Heart left ventricle (tissue), 16 donors: ENCODE data around the gene ANKMY2. TPM values are rescaled to one million over a fixed set of nuclear protein-coding genes. Genes with fewer than 3 reads are reported as not detected.

Experiments
- ATAC-seq, 4 donors: fragments of 200-7000 bp; cut with Tn5 transposase; one replicate each; pipeline ENCODE4 v1.9.1; 2020 to 2022; ENCODE audit warnings: moderate library complexity in 4 of 4, mild to moderate bottlenecking in 3 of 4, moderate number of reproducible peaks in 1 of 4
- DNase-seq, 5 donors: peaks; one replicate each; pipeline ENCODE4 v3.0.0-alpha.2; 2020
- H3K27ac ChIP-seq, 12 donors: fragments of 200-600 bp; sonication (generic) in 4 of 12; one replicate each; pipeline versions ENCODE4 v1.5.0 to v1.8.0; 2016 to 2022; ENCODE audit warnings: mild to moderate bottlenecking in 2 of 12
- H3K27me3 ChIP-seq, 9 donors: fragments of 200-600 bp; sonication (generic) in 2 of 9; one replicate each; pipeline versions ENCODE4 v1.5.1 to v1.8.0; 2016 to 2022; ENCODE audit warnings: mild to moderate bottlenecking in 3 of 9
- H3K36me3 ChIP-seq, 9 donors: fragments of 200-600 bp; sonication (generic) in 2 of 9; one replicate each; pipeline versions ENCODE4 v1.5.0 to v1.8.0; 2018 to 2022; ENCODE audit warnings: mild to moderate bottlenecking in 2 of 9
- H3K4me1 ChIP-seq, 12 donors: fragments of 200-600 bp; sonication (generic) in 4 of 12; one replicate each; pipeline versions ENCODE4 v1.5.0 to v1.8.0; 2016 to 2022; ENCODE audit warnings: mild to moderate bottlenecking in 3 of 12
- H3K4me3 ChIP-seq, 12 donors: fragments of 200-600 bp; sonication (generic) in 4 of 12; one replicate each; pipeline versions ENCODE4 v1.5.0 to v1.8.0; 2017 to 2022; ENCODE audit warnings: mild to moderate bottlenecking in 9 of 12, moderate library complexity in 4 of 12
- H3K9me3 ChIP-seq, 12 donors: fragments of 200-600 bp; sonication (generic) in 4 of 12; one replicate each; pipeline versions ENCODE4 v1.5.0 to v1.8.0; 2016 to 2022; ENCODE audit warnings: mild to moderate bottlenecking in 1 of 12
- CTCF ChIP-seq, 12 donors: fragments of 200-600 bp; sonication (generic) in 4 of 12; IDR thresholded peaks; one replicate each; pipeline versions ENCODE4 v1.5.0 to v1.8.0; 2018 to 2022; ENCODE audit warnings: antibody characterized with exemption in 12 of 12, mild to moderate bottlenecking in 5 of 12
- POLR2A ChIP-seq, 2 donors: fragments of 450-650 bp; IDR thresholded peaks; one replicate each; pipeline ENCODE4 v1.6.1; 2017; ENCODE audit warnings: antibody characterized with exemption in 2 of 2, mild to moderate bottlenecking in 2 of 2, moderate library complexity in 2 of 2
- WGBS, 4 donors: extraction: QIAGEN DNeasy Blood & Tissue Kit in 2 of 4; methylation state at CpG; one replicate each; pipeline versions ENCODE4 v1.1.5 to v1.1.7; 2013 to 2018; 5-methylcytosine and 5-hydroxymethylcytosine counted together
- intact Hi-C, 10 donors: fragments of 100-400 bp; cut with DNase I; formaldehyde crosslinking; loops; one replicate each; pipeline versions ENCODE4 v1.11.1 to v1.14.2; 2022
- polyA plus RNA-seq, 2 donors: library from polyadenylated mRNA; stranded (reverse); fragments of 200-250 nt; gene quantifications; one replicate each; pipeline ENCODE4 v1.2.3, GENCODE V29; 2013
- total RNA-seq, 9 donors: library from RNA; depleted of rRNA in 2 of 9; stranded (reverse); fragments of >200 nt in 2 of 9; fragmentation: NEBNext Ultra II Directional in 3 of 9; extraction: Animal tissue kit (Norgen Biotek cat#: 25700) in 3 of 9; gene quantifications; one replicate each; pipeline versions ENCODE4 v1.1.0 to v1.2.4, GENCODE V29; 2016 to 2023
- donor health status: ischemic (EF 13 %, LVEDD 7.1; RV severe dilation, severe dysfunction).
- donor health status: healthy with polysubstance abuse.
- donor health status: DM: no; HTN: yes; CAD: no.
- donor health status: DM: no; HTN: no; CAD: no.
- donor health status: ischemic (EF 25% LVEDD 6.9; RV normal size, moderate dysfunction).
- donor health status: ischemic (EF 25% LVEDD 5.7; RV mildly dilated, moderate dysfunction).
- donor health status: healthy.
- donor health status: DM: yes; HTN: yes; CAD: no.
- donor health status: ischemic (EF 35%, LVEDD 5.7; RV mildly dilated, moderate dysfunction).
- donor health status: nonischemic (EF 11% LVEDD 7.7; RV severe dilation, severe dysfunction).
- donor health status: DM: yes; HTN: yes; CAD: no.
- donor health status: PGD.
- donor health status: ischemic (EF 29% LVEDD 5.4; RV normal size, mild dysfunction).
- donor health status: nonischemic (EF 23%, LVEDD 6.1; RV moderate dilation, normal function).

Gene ANKMY2
- total and polyA plus RNA-seq, 11 donors, result 10.3 to 44.3 (median 28.0) TPM

DNA sequence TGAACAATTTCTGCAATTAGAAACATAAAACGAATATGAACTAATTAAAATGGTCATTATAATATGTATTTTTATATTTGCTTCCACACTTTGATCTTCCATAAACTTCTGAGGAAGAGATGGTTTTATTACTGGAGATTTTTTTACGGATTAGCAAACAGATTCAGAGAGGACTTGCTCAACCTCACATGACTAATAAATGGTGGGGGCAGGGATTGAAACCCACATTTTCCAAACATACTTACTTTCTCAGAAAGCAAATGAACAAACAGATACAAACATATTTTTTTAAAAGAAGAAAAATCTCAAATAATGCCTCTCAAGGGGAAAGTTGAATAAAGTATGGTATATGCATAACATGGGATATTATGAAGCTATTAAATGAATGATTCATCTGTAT lies 18.3 kb downstream of the ANKMY2 start:
- TF ChIP-seq POLR2A (IDR thresholded peaks at IDR 0.05) (no peak), CTCF (IDR thresholded peaks at IDR 0.05) (no peak)
- intact Hi-C loops, result no loop called here
- ATAC-seq, result no peak

GRCh38 chr7:16626388-16626787 lies 19.2 kb downstream of the ANKMY2 start:
- Histone ChIP-seq H3K27me3 (no peaks in the 10 kb centered on the region), H3K27ac (no peak overlapping the region), H3K36me3 (peaks cover 0 to 75% (median 42%) of the 10 kb centered on the region in 9 donors), H3K4me3 (no peak overlapping the region), H3K9me3 (no peaks in the 10 kb centered on the region), H3K4me1 (no peaks in the 10 kb centered on the region)
- intact Hi-C loops, result no loop called here
- 70 to 98% (median 94%) methylated on average over 2 of the region's 2 CpGs for WGBS, 4 donors
- DNase-seq (no peak), ATAC-seq (no peak)
- no peak for TF ChIP-seq POLR2A (IDR thresholded peaks at IDR 0.05)
- TF ChIP-seq CTCF (IDR thresholded peaks at IDR 0.05), result no peak

More for the DNA sequence above, 18.3 kb downstream of the ANKMY2 start:
- no peaks in the 10 kb centered on the region for H3K4me1 ChIP-seq
- no peak for DNase-seq
- H3K4me3 ChIP-seq, result no peak overlapping the region
- H3K27me3 ChIP-seq, result no peaks in the 10 kb centered on the region
- H3K27ac ChIP-seq, result no peak overlapping the region
- peaks cover 0 to 67% (median 35%) of the 10 kb centered on the region in 9 donors for H3K36me3 ChIP-seq
- 78 to 92% (median 88%) methylated on average over 2 of the region's 2 CpGs for WGBS, 4 donors
- no peaks in the 10 kb centered on the region for H3K9me3 ChIP-seq

DNA sequence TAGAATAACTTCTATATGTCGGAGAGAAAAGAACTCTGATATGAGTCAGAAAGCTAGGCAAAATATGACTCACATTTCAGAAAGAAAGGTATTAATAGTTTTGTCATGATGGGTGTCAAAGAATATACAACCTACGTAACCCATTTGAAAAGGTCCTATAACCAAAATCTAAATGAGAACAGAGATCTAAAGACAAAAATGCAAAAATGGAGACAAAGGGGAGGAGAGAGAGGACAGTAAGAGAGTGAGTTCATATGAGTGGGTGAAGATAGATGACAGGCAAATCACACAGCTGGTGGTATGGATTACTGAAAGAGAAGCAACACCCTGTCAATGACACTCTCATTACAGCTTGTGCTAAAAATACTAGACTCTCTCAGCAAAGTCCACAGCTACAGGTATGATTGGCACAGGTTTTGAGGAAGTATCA lies 25.6 kb downstream of the ANKMY2 start:
- TF ChIP-seq POLR2A (IDR thresholded peaks at IDR 0.05) (no peak), CTCF (IDR thresholded peaks at IDR 0.05) (no peak)
- Histone ChIP-seq H3K27me3 (no peaks in the 10 kb centered on the region), H3K9me3 (no peaks in the 10 kb centered on the region), H3K4me1 (peaks cover 0 to 4% (median 0%) of the 10 kb centered on the region in 12 donors), H3K36me3 (peaks cover 0 to 99% (median 55%) of the 10 kb centered on the region in 9 donors), H3K4me3 (no peak overlapping the region), H3K27ac (no peak overlapping the region)
- WGBS, 4 donors, result 85 to 95% (median 90%) methylated on average over 2 of the region's 2 CpGs
- DNase-seq (no peak), ATAC-seq (peak in 3 of 4 donors; percentile 54 to 76 (median 70))
- intact Hi-C loops, result loop anchor here in 1 of 10 donors (10.0 kb wide), 1 partner anchor 295 kb away; no protein-coding TSS in a partner anchor

DNA sequence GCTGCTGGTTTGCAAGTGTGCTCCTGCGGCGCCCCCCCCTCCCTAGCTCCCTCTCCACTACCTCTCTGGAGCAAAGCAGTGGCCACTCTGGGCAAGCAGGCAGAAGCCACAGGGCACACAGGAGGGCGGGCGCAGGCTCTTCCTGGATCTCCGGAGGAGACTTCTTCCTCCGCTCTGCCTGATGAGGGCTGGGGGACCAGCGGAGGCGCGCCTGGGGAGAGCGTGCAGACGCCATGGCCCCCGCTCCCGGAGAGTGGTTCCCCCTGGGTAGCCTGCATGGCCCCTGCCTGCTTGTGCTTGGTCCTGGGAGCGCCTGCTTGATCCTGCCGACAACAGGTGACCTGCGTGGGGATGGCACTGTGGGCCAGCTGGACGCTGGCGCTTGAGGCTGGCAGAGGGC lies 29.0 kb downstream of the ANKMY2 start:
- H3K9me3 ChIP-seq, result no peaks in the 10 kb centered on the region
- intact Hi-C loops, result loop anchor here in 1 of 10 donors (10.0 kb wide), 1 partner anchor 298 kb away; no protein-coding TSS in a partner anchor
- no peak for DNase-seq
- no peaks in the 10 kb centered on the region for H3K27me3 ChIP-seq
- ATAC-seq, result no peak
- TF ChIP-seq CTCF (IDR thresholded peaks at IDR 0.05), result no peak
- no peak for TF ChIP-seq POLR2A (IDR thresholded peaks at IDR 0.05)
- H3K36me3 ChIP-seq, result peaks cover 0 to 99% (median 57%) of the 10 kb centered on the region in 9 donors
- peaks cover 0 to 4% (median 0%) of the 10 kb centered on the region in 12 donors for H3K4me1 ChIP-seq
- no peak overlapping the region for H3K4me3 ChIP-seq
- H3K27ac ChIP-seq, result no peak overlapping the region
- WGBS, 4 donors, result 78 to 90% (median 87%) methylated on average over 12 to 18 of the region's 18 CpGs
